Osteocyte (in vitro differentiated cells): ENCODE measurements around the gene PUS7. TPM values are rescaled to one million over a fixed set of nuclear protein-coding genes. Genes with fewer than 3 reads are reported as not detected.
"Not testable (repeated sequence)": the region's sequence is repeated elsewhere in the genome, so short reads cannot be mapped to it uniquely, and the experiment has no call there.

Experiments used
- DNase-seq: peaks from one replicate; pipeline ENCODE4 v3.0.0; 2021; ENCODE audit warnings: mixed read lengths; ENCODE audit not compliant: unreplicated experiment; ENCODE audit errors: extremely low spot score
- H3K27ac Mint-ChIP-seq: one replicate; pipeline ENCODE4 v1.8.0; 2021; ENCODE audit warnings: mild to moderate bottlenecking, mixed read lengths; ENCODE audit not compliant: unreplicated experiment
- H3K27me3 Mint-ChIP-seq: one replicate; pipeline ENCODE4 v1.8.0; 2021; ENCODE audit warnings: mixed read lengths; ENCODE audit not compliant: unreplicated experiment
- H3K36me3 Mint-ChIP-seq: one replicate; pipeline ENCODE4 v1.8.0; 2021; ENCODE audit warnings: mixed read lengths; ENCODE audit not compliant: unreplicated experiment
- H3K4me1 Mint-ChIP-seq: one replicate; pipeline ENCODE4 v1.8.0; 2021; ENCODE audit warnings: mixed read lengths; ENCODE audit not compliant: unreplicated experiment
- H3K4me3 Mint-ChIP-seq: one replicate; pipeline ENCODE4 v1.8.0; 2021; ENCODE audit warnings: mild to moderate bottlenecking, moderate library complexity, mixed read lengths; ENCODE audit not compliant: unreplicated experiment
- H3K9me3 Mint-ChIP-seq: one replicate; pipeline ENCODE4 v1.8.0; 2021; ENCODE audit warnings: mixed read lengths; ENCODE audit not compliant: unreplicated experiment
- total RNA-seq: library from RNA; stranded (reverse); gene quantifications from 2 replicates; pipeline ENCODE4 v1.2.1, GENCODE V29; 2021
- TF ChIP-seq, protein P1 (sequence below): fragments of 200-600 bp; sonication (generic); IDR thresholded peaks from 2 replicates; pipeline ENCODE4 v1.5.0; 2021; ENCODE audit warnings: antibody characterized with exemption, mild to moderate bottlenecking, moderate library complexity

Gene PUS7
- total RNA-seq, 1 donor from 2014 or later, result 18.5 TPM

GRCh38 chr7:105519353-105519752, 2.7 kb downstream of the PUS7 start:
- Mint-ChIP-seq H3K4me3 (peak overlapping the region; percentile 41), H3K27ac (no peak overlapping the region), H3K27me3 (no peaks in the 10 kb centered on the region), H3K9me3 (no peaks in the 10 kb centered on the region), H3K36me3 (no peaks in the 10 kb centered on the region), H3K4me1 (peaks cover 15% of the 10 kb centered on the region)
- DNase-seq, result no peak
- TF ChIP-seq, protein P1, sequence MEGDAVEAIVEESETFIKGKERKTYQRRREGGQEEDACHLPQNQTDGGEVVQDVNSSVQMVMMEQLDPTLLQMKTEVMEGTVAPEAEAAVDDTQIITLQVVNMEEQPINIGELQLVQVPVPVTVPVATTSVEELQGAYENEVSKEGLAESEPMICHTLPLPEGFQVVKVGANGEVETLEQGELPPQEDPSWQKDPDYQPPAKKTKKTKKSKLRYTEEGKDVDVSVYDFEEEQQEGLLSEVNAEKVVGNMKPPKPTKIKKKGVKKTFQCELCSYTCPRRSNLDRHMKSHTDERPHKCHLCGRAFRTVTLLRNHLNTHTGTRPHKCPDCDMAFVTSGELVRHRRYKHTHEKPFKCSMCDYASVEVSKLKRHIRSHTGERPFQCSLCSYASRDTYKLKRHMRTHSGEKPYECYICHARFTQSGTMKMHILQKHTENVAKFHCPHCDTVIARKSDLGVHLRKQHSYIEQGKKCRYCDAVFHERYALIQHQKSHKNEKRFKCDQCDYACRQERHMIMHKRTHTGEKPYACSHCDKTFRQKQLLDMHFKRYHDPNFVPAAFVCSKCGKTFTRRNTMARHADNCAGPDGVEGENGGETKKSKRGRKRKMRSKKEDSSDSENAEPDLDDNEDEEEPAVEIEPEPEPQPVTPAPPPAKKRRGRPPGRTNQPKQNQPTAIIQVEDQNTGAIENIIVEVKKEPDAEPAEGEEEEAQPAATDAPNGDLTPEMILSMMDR, result no peak

GRCh38 chr7:105515610-105516009, 6.5 kb downstream of the PUS7 start:
- DNase-seq, H3K9me3 Mint-ChIP-seq, H3K27me3 Mint-ChIP-seq, H3K4me1 Mint-ChIP-seq, H3K4me3 Mint-ChIP-seq, H3K36me3 Mint-ChIP-seq: not testable (repeated sequence)
- H3K27ac Mint-ChIP-seq, result peak overlapping the region; percentile 83

DNA sequence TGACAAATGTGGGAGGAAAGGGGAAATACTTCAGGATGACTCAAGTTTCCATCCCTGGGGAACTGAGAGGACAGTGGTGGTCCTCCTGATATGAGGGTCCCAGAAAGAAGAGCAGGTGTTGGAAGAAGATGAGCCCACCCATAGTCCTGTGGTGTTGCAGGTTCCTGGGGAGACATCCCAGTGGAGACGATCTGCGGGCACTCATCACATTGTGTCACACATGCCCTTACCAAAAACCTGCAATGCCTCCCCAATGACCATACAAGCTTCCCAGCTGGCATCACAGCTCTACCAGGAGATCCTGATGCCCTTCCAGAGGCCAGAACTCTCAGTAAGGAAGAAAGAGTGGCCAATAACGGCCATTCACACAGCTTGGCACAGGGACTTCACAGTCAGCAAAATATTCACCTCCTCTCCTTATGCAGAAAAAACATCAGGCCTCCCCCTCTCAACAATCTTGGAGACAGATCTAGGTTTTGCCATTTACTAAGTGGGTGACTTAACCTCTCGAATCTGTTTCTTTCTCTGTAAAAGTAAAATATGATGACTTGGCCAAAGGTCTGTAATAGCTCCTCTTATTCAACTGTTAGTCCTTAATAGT, 9.0 kb downstream of the PUS7 start:
- no peaks in the 10 kb centered on the region for H3K27me3 Mint-ChIP-seq
- H3K27ac Mint-ChIP-seq, result peak overlapping the region; percentile 1
- TF ChIP-seq, protein P1, result no peak
- H3K4me1 Mint-ChIP-seq, result peaks cover 10% of the 10 kb centered on the region
- no peak overlapping the region for H3K4me3 Mint-ChIP-seq
- H3K36me3 Mint-ChIP-seq, result peaks cover 7% of the 10 kb centered on the region
- DNase-seq, result no peak
- H3K9me3 Mint-ChIP-seq, result no peaks in the 10 kb centered on the region

DNA sequence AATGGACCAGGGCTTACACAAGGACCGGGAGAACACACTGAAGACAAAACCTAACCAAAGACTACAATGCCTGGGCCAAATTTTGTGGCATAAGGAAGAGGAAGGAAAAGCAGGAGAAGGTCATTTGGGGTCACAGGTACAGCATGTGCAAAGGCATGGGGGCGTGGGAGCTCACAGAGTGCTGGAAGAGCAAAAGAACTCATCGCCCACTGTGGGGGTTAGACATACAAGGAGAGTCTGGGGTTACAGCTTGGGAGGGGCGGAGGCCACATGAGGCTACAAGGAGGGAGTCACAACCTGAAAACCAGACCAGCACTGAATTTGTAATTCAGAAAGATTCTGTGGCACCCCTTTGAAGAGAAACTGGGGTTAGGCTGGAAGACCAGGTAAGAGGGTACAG, 9.7 kb downstream of the PUS7 start:
- DNase-seq, result no peak
- Mint-ChIP-seq H3K27ac (peak overlapping the region; percentile 5), H3K4me3 (no peak overlapping the region), H3K36me3 (peaks cover 7% of the 10 kb centered on the region), H3K4me1 (peaks cover 10% of the 10 kb centered on the region), H3K27me3 (no peaks in the 10 kb centered on the region), H3K9me3 (no peaks in the 10 kb centered on the region)
- TF ChIP-seq, protein P1, result no peak

DNA sequence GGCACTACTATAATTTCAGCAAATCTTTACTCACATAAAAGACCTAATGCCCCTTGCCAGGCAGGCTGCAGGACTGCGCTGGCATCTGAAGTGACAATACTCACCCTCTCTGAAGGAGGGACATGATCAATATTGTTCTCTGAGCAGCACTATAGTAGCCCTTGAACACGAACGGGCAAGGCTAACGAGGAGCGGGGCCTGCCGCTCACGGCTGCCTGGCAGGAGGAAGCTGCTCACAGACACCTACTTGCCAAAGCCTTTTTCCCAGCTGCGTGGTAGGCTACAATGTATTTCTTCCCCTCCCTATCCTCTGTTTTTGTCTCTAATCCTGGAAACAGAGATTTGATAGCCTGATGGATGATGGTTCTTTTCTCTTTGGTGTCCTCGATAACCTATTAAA, 19.9 kb downstream of the PUS7 start:
- H3K4me3 Mint-ChIP-seq, result no peak overlapping the region
- H3K4me1 Mint-ChIP-seq, result peaks cover under 1% of the 10 kb centered on the region
- peaks cover 27% of the 10 kb centered on the region for H3K36me3 Mint-ChIP-seq
- DNase-seq, result peak; percentile 60
- TF ChIP-seq, protein P1, result no peak
- H3K9me3 Mint-ChIP-seq, result no peaks in the 10 kb centered on the region
- H3K27me3 Mint-ChIP-seq, result no peaks in the 10 kb centered on the region
- H3K27ac Mint-ChIP-seq, result no peak overlapping the region

GRCh38 chr7:105497016-105497415, 25.1 kb downstream of the PUS7 start:
- H3K36me3 Mint-ChIP-seq, result peaks cover 17% of the 10 kb centered on the region
- no peak overlapping the region for H3K4me3 Mint-ChIP-seq
- no peak overlapping the region for H3K27ac Mint-ChIP-seq
- TF ChIP-seq, protein P1, result no peak
- DNase-seq, result no peak
- H3K4me1 Mint-ChIP-seq, result peaks cover 12% of the 10 kb centered on the region
- H3K9me3 Mint-ChIP-seq, result no peaks in the 10 kb centered on the region
- no peaks in the 10 kb centered on the region for H3K27me3 Mint-ChIP-seq
